Loucy (cell line): ENCODE results near the gene SCYL1.

Experiments
- EZH2phosphoT487 ChIP-seq: fragments of 200-600 bp; IDR thresholded peaks from 2 replicates; pipeline ENCODE4 v1.6.1; 2018; ENCODE audit warnings: antibody characterized with exemption, mild to moderate bottlenecking, moderate library complexity, borderline replicate concordance
- TF ChIP-seq, protein P1 (sequence below): fragments of 200-600 bp; sonication (generic); conservative IDR thresholded peaks from 2 replicates; pipeline ENCODE4 v1.5.1; 2014; ENCODE audit warnings: mild to moderate bottlenecking, antibody characterized with exemption, low read length

- TF ChIP-seq, protein P1, sequence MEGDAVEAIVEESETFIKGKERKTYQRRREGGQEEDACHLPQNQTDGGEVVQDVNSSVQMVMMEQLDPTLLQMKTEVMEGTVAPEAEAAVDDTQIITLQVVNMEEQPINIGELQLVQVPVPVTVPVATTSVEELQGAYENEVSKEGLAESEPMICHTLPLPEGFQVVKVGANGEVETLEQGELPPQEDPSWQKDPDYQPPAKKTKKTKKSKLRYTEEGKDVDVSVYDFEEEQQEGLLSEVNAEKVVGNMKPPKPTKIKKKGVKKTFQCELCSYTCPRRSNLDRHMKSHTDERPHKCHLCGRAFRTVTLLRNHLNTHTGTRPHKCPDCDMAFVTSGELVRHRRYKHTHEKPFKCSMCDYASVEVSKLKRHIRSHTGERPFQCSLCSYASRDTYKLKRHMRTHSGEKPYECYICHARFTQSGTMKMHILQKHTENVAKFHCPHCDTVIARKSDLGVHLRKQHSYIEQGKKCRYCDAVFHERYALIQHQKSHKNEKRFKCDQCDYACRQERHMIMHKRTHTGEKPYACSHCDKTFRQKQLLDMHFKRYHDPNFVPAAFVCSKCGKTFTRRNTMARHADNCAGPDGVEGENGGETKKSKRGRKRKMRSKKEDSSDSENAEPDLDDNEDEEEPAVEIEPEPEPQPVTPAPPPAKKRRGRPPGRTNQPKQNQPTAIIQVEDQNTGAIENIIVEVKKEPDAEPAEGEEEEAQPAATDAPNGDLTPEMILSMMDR: no peak
- no peak for TF ChIP-seq EZH2phosphoT487
These were observed 46.5 kb downstream of the SCYL1 start for GRCh38 chr11:65571420-65571819.
